Measurements from ENCODE around the gene NUDT8.
A peak's percentile ranks its signal among the peaks of the same experiment; 100 is the strongest.

DNA sequence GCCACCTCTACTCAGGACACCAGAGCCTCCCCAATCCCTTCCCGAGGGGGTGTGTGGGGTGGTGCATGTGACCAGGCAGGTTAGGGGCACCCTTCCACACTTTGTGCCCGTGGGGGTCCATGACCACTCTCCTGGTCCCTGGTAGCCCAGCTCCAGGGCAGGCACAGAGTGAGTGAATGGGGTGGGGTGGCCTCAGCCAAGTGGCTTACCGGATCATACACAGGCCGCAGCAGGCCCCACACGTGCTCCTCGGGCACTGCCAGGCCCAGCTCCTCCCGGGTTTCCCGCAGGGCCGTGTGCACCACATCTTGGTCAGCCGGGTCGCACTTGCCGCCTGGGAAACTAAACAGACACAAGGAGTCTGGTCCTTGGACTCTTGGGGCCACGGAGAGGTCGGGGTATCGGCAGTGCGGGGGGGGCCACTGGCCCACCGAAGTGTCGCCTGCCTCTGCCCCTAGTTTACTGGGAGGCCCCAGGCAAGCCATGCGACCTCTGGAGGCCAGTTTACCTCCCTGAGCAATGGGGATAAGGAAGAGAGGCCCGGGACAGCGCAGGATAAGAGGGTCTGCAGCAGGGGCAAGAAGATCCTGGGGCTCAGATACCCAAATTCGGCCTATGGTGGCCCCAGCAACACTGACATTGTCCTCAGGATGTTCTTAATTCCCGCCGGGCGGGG lies 889 bp downstream of the NUDT8 start:
- TF ChIP-seq CTCF (optimal IDR thresholded peaks at IDR 0.05 in 1 of 3, IDR thresholded peaks at IDR 0.05 in 1 of 3, conservative IDR thresholded peaks at IDR 0.05 in 1 of 3; ENCODE audit: extremely low read depth in 1 of 3, insufficient read depth in 2 of 3, low read length in 3 of 3) = peak in 1 of 3 experiments; percentile 76
- TF ChIP-seq EZH2 (IDR thresholded peaks at IDR 0.05; ENCODE audit: low read length) = no peak
